HG03039 (cell line): ENCODE measurements around the gene NXPH3.
"Not testable (repeated sequence)": the region's sequence is repeated elsewhere in the genome, so short reads cannot be mapped to it uniquely, and the experiment has no call there.

ENCODE experiments used
- ATAC-seq: cut with Tn5 transposase; IDR thresholded peaks from one replicate; pipeline ENCODE4 v1.9.1; 2021; ENCODE audit warnings: mild to moderate bottlenecking, moderate library complexity; ENCODE audit not compliant: unreplicated experiment

Gene NXPH3

DNA sequence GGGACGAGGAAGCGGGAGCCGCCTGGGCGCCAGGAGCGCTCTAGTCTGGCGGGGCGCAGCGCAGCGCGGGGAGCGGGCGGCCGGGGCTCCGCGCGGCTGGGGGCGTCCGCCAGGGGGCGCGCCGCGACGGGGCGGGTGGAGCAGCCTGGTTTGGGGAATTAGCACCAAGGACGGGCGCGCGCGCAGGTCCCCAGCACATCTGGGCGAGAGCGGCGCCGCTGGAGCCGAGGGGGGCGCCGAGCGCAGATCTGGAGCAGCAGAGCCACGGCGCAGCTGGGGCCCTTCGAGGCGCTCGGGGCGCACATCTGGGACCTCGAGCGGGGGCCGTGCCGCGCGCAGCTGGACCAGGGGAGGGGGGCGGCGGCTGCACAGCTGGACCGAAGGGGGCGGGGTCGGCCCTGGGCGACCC, at the start of gene NXPH3:
TSS of gene NXPH3 (plus strand) at position 193 of the 409 bp plus-strand sequence. CDS start 349 bp downstream, outside the sequence.
- ATAC-seq, result no peak

GRCh38 chr17:49527927-49528651, 47.6 kb upstream of the NXPH3 start:
- ATAC-seq, result no peak

DNA sequence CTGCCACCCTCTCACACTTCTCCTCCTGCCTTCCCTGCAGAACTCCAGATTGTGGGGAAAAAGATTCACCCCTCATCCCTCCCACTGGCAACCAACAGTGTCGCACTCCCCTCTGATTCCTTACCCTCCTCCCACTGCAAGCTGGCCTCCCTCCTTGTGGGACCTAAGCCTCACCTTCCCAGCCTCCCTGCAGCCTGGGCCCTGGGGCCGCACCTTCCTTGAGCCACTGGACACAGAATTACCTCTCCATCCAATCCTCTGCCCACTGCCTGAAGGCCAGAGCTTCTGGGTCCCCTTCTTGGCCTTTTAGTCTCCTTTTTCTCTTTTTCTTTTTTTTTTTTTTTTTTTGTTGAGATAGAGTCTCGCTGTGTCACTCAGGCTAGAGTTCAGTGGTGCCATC, 46.7 kb upstream of the NXPH3 start:
- no peak for ATAC-seq

DNA sequence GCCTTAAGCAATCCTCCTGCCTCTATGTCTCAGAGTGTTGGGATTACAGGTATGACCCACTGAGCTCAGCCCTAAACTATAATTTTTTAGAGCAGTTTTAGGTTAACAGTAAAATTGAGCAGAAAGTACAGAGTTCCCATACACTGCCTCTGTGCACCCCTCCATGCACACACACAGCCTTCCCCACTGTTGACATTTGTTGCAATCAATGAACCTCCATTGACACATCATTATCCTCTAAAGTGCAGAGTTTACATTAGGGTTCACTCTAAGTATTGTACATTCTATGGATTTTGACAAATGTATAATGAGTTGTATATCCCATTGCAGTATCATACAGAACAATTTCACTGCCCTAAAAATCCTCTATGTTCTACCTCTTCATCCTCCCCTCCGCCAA, 45.6 kb upstream of the NXPH3 start:
- ATAC-seq, result no peak

GRCh38 chr17:49543860-49544259, 31.8 kb upstream of the NXPH3 start:
- ATAC-seq, result no peak

DNA sequence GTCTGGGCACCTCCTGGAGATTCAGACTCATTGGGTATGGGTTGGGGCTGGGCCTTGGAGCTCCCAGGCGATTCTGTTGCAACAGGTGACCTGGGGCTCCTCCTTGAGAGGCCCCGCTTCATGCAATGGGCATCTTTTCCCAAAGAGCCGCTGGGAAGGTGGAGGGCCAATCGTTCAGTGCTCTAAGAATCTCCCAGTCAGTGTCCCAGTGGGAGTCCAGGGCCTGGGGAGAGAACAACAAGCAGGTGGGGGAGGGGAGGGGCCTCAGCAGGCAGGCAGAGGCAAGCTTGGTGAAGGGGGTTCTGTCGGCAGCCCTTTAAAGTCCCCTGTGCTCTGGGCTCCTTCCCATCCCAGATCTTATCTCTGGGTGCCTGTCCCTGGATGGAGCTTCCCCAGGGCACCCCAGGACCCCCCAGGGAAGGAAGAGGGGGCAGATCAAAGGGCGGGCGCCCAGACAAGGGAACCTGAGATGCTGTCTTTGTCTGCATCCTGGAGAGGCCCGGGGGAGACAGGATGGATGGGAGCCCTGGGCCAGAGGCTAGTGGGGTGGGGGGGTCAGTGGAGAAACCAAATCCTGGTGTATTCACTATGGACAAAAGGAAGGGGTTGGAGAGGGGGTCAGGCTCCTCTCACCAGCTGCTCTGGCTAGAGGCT, 30.5 kb upstream of the NXPH3 start:
- ATAC-seq, result no peak

DNA sequence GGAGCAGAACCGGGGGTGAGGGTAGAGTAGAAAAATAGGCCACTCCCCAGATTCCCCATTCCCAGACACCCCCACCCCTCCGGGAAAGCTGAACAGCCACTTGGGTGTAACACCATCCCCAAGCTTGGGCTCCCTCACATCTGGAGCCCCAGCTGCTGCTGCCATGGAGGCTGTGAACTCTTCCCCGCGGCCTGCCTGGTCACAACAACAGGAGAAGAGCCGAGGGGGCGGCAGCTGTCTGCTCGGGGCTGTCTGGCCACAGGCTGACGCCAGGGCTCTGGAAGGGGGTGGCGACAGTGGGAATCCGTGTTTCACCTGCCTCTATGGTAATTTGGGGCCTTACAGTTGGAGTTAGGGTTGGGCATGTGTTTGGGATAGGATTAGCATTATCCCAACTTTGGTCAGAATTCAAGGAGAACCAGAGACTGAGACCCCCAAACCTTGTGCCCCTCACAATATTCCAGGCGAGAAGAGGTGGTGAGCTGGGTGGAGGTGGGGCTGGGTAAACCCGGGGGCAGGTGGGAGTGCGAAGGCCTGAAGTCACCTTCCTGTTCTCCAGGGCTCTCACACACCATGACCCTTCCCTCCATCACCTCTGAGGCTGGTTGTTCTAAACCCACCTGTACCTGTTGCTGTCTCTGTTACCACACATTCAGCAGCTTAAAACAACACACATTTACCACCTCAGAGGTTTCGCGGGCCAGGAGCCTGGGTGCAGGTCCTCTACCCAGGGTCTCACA, 29.7 kb upstream of the NXPH3 start:
- ATAC-seq, result no peak

- no peak for ATAC-seq
Measured at GRCh38 chr17:49546546-49547535, 28.8 kb upstream of the NXPH3 start.

GRCh38 chr17:49547566-49547965, 28.1 kb upstream of the NXPH3 start:
- no peak for ATAC-seq

DNA sequence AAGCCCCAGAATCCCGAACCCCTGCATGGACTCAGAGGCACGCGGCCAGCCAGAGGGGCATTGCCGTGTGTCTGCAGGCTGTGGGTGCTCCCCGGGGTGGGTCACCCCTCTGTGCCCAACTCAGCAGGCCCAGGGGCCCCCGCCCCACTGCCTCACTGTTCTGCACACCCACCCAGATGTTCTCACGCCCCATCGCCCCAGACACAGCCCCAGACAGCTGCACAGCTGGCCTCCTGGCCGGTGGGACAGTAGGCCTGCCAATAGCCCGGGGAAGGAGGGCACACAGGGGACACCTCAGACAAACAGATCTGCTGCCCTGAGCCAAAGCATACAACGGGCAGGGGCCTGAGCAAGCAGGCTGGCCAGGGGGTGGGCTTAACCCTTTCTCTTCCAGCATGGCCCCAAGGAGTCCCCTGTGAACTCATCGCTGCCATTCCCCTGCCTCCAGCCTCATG, 27.6 kb upstream of the NXPH3 start:
- ATAC-seq, result no peak

DNA sequence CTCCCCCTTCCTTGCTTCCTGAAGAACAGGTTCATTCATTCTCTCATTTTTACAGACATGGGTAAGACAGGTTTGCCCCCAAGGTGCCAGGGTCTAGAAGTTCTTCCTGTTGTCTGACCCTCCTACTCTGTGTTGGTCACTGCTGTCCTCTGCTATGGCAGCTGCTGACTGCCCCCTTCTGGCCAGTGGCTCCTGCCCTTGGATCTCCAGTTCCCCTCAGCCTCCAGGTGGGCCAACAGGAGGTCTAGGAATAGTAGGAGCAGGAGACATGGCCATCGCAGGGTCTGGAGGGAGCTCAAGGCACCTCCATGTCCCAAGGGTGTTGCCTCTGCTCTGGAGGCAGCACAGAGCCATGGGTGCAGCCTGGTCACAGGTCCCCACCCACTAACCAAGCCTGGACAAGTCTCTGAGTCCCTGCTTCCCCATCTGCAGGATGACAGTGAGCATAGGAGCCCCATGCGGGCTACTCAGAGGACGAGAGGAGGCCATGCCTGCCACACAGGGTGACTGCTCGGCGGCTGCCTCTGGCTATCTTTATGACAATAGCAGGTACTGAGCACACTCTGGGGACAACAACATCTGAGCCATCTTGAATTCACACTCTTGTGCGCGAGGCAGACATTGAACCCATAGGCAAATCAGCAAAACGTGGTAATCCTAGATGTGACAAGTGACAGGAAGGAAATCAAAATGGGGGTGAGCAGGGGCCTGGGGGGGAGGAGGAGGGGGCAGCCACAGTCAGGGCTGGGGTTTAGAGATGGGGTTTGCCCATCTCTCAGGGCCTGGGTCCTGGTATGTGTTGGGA, 27.0 kb upstream of the NXPH3 start:
- ATAC-seq, result no peak

GRCh38 chr17:49549311-49549605, 26.4 kb upstream of the NXPH3 start:
- ATAC-seq, result no peak

DNA sequence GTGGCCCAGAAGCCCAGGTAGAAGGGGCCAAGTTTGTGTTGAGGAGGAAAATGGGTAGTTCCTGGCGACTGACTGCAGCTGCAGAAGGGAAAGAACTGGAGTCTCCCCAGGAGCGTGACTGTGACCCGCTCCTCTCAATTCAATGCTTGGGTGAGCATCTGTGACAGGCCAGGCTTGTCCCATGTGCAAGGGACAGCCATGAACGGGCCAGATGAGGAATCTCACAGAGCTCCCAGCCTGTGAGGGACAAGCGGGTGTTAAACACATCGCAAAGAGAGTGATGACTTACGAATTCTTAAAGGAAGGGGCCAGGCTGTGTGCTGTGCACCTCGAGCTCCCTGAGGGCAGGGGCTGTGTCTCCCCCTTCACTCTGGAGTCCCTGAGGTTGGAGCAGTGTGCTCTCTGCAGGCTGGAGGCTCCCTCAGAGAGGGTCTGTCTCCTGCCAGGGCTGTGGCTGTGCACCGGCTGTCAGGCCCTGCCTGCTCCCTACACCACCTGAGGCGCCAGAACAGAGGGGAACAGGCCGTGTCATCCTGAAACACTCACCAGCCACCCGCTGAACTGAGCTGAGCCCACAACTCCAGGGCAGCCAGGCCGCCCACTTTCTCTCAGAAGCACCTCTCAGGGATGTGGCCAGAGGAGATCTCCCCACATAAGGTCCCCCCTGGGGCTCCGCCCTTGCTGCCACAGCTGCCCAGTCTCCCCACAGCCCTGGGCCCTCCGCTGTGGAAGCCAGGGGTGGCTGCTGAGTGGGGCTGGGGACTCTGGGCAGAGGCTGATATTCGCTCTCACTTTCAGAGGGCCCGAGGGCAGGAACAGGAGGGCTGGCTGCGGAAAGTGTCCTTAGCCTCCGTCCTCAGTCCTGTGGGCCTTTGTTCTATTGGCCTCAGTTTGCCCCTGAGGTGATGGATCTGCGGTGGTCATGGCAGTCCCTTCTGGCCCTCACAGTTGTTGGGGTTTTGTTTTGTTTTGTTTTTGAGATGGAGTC, 25.7 kb upstream of the NXPH3 start:
- ATAC-seq, result no peak

DNA sequence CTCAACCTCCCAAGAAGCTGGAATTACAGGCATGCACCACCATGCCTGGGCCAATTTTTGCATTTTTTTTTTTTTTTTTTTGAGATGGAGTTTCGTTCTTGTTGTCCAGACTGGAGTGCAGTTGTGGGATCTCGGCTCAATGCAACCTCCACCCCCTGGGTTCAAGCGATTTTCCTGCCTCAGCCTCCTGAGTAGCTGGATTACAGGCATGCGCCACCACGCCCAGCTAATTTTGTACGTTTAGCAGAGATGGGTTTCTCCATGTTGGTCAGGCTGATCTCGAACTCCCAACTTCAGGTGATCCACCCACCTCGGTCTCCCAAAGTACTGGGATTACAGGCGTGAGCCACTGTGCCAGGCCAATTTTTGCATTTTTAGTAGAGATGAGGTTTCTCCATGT, 24.9 kb upstream of the NXPH3 start:
- ATAC-seq, result not testable (repeated sequence)

DNA sequence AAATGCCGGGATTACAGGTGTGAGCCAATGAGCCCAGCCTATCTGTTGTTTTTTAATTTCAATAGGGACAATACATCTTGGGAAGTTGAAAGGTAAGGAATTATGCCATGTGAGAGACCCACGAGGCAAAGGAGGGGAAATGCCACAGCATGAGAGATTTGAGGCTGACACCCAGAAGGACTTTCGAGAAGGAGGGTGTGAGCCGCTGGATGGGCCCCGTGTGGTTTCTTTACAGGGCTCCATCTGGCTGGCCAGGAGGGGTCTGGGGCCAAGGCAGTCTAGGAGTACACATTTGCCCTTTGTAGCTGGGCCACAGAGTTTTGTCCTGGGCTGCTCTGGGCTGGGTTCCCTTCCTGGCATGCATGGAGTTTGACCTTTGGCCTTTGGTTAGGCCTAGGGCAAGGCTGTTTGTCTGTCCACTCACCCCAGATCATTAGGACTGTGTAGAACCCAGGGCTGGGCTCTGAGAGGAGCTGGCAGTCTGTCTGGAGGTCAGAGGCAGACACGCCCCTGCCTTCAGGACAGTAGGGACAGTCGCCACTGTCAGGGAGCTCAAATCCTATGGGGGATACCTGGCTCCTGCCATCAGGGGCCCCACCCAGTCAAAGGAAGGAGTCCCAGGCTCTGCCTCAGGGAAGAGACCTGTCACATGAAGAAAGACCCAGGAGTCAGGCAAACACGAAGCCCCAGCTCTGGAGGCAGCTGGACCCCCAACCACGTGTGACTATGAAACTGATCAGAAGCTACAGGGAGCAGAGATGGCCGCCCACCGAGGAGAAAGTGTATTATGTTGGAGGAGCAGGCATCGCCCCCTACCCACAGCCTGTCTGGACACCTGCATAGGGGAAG, 24.2 kb upstream of the NXPH3 start:
- no peak for ATAC-seq

GRCh38 chr17:49552070-49552751, 23.5 kb upstream of the NXPH3 start:
- no peak for ATAC-seq

- no peak for ATAC-seq
Measured at GRCh38 chr17:49553676-49554335, 21.9 kb upstream of the NXPH3 start.
